Activated CD8-positive, alpha-beta memory T cell treated with anti-CD3 and anti-CD28 coated beads, Interleukin-2, amount 50 U/mL, for 24 hours (primary cell): ENCODE measurements around the gene BST2.

Source experiments
- DNase-seq: peaks from one replicate; pipeline ENCODE4 v3.0.0-alpha.2; 2020; ENCODE audit errors: extremely low read depth

The BST2 gene

GRCh38 chr19:17419621-17420474 lies 14.4 kb upstream of the BST2 start, which contains the start of gene MVB12A:
Gene MVB12A, plus strand, starts transcription at chr19:17420047. Its CDS starts 89 bp downstream, at chr19:17420136.
- peak; percentile 88 for DNase-seq

GRCh38 chr19:17419154-17419620 lies 13.8 kb upstream of the BST2 start:
- no peak for DNase-seq

- no peak for DNase-seq
Observed at GRCh38 chr19:17418710-17419109, 13.3 kb upstream of the BST2 start.

GRCh38 chr19:17415121-17415520 lies 9.7 kb upstream of the BST2 start:
- DNase-seq = no peak

GRCh38 chr19:17414097-17414496 lies 8.7 kb upstream of the BST2 start:
- no peak for DNase-seq

GRCh38 chr19:17411801-17412200 lies 6.4 kb upstream of the BST2 start:
- no peak for DNase-seq

GRCh38 chr19:17409990-17410389 lies 4.6 kb upstream of the BST2 start:
- DNase-seq = no peak

- DNase-seq = no peak
Observed at GRCh38 chr19:17406887-17407196, 1.4 kb upstream of the BST2 start.

- DNase-seq = no peak
Observed at GRCh38 chr19:17406046-17406886, 836 bp upstream of the BST2 start.

GRCh38 chr19:17404621-17405249 lies 695 bp downstream of the BST2 start:
- no peak for DNase-seq

- DNase-seq = no peak
Observed at GRCh38 chr19:17404015-17404414, 1.4 kb downstream of the BST2 start.

GRCh38 chr19:17402982-17403855 lies 2.2 kb downstream of the BST2 start:
- no peak for DNase-seq

GRCh38 chr19:17401628-17402027 lies 3.8 kb downstream of the BST2 start:
- no peak for DNase-seq

- DNase-seq = no peak
Observed at GRCh38 chr19:17398902-17399527, 6.4 kb downstream of the BST2 start.

- no peak for DNase-seq
Observed at GRCh38 chr19:17394891-17395415, 10.5 kb downstream of the BST2 start.

- no peak for DNase-seq
Observed at GRCh38 chr19:17393914-17394313, 11.5 kb downstream of the BST2 start, which contains the start of gene CCDC194. Gene CCDC194, minus strand, starts transcription at chr19:17394196. Its CDS starts 38 bp downstream, at chr19:17394158.

GRCh38 chr19:17393002-17393401 lies 12.4 kb downstream of the BST2 start:
- no peak for DNase-seq

GRCh38 chr19:17391371-17392151 lies 13.9 kb downstream of the BST2 start:
- no peak for DNase-seq

- peak; percentile 80 for DNase-seq
Observed at GRCh38 chr19:17390665-17391370, 14.6 kb downstream of the BST2 start.
